ENCODE data around the gene SPDYC.
A peak's percentile ranks its signal among the peaks of the same experiment; 100 is the strongest.

Gene SPDYC

GRCh38 chr11:65170058-65170534 is at the start of gene SPDYC:
TSS of gene SPDYC (plus strand) at chr11:65170233. CDS start at chr11:65171358, 1,125 bp downstream.
- DNase-seq (ENCODE audit: low read depth), result no peak

- no peak for DNase-seq (ENCODE audit: low read depth)
Measured at GRCh38 chr11:65120831-65121230, 49.2 kb upstream of the SPDYC start.

- DNase-seq (ENCODE audit: low read depth), result no peak
Measured at GRCh38 chr11:65121447-65121864, 48.6 kb upstream of the SPDYC start.

- DNase-seq (ENCODE audit: low read depth), result peak; percentile 98
Measured at GRCh38 chr11:65121865-65122696, 48.0 kb upstream of the SPDYC start, which contains the start of the genes FAU and MRPL49. TSS of gene FAU (minus strand) at chr11:65122134. CDS start at chr11:65121813, 321 bp downstream. TSS of gene MRPL49 (plus strand) at chr11:65122321. CDS start at chr11:65122347, 26 bp downstream.

DNA sequence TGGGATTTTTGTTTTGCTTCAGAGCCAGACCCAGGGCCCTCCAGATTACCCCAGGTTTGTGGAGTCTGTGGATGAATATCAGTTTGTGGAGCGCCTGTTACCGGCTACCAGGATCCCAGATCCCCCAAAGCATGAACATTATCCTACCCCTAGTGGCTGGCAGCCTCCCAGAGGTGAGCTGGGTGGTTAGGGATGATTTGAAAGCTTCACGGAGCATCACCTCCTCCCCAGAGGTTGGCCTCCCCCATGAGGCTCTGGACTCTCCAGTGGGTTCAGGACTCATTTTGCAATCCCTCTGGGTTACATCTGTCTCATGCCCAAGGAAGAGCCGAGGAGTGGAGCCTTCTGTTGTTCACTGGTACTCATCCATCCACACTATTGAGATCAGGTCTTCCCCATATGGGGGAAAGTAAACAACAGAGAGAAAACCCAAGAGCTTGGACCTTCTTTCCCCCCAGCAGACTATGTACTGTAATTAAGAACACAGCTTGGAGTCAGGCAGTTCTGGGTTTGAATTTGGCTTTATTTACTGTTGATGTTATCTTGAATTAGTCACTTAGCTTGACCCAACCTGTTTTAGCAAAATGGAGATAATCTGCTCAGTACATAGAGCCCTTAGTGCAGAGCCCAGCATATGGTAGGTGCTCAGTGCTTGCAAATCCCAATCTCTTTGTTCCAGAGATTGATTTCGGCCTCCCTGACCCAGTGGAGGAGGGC is 45.4 kb upstream of the SPDYC start:
- no peak for DNase-seq (ENCODE audit: low read depth)

DNA sequence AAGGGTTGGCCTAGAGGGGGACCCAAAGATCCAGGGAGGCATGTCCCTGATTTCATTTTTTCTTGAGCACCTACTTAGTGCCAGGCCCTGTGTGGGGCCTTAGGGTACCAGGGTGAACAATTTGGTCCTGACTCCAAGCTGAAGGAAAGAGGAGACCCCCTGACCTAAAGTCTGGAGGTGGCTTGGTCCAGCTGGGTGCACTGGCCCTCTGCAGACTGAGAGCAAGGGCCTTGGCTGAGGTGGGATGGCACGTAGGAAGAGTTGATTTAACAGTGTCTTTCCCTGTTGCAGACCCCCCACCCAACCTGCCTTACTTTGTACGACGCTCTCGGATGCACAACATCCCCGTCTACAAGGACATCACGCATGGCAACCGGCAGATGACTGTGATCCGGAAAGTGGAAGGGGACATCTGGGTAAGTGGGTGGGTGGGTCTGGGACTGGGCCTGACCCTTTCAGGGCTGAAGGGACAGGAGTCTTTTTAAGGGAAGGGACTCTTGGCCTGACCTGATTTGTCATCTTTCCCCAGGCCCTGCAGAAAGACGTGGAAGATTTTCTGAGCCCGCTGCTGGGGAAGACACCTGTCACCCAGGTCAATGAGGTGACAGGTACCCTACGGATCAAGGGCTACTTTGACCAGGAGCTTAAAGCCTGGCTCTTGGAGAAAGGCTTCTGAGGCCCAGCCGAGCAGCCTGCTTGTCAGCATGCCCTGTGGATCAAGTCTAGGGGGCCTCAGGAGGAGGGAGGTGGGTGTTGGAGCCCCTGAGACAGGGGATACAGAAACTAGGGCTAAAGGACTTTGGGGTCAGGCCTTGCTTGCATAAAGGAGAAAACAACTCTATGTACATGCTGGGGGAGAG is 44.6 kb upstream of the SPDYC start:
- DNase-seq (ENCODE audit: low read depth), result no peak

GRCh38 chr11:65126624-65127274 is 43.3 kb upstream of the SPDYC start:
- no peak for DNase-seq (ENCODE audit: low read depth)

DNA sequence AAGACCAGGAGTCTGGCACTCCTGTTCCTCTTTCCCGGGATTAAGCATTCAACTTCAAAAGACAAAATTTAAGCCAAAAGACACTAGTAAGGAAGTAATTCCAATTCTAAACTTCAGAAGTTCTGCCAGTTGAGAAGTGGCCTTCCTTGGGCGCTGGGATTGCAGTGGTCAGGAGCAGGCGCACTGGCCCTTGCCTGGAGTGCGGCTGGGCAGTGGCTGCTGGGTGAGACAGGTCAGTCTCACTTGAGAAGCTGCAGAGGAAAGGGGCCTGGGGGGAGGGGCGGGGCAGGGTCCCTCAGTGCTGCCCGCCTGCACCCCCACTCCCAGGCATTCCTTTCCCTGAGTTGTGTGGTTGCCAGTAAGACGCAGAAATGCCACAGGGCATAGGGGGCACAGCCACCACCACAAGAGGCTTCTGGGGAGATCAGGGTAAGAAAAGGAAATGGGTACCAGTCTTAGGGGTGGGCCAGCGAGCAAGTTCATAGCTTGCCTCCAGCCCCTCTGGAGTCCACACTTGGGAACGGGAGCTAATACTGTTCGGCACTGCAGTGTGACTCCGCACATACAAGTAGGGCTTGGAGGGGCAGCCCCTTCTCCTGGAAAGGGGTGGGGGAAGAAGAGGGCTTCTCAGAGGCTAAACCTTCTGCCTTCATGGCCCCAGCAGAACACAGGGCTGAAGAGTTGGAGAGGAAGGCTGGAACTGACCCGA is 42.4 kb upstream of the SPDYC start:
- no peak for DNase-seq (ENCODE audit: low read depth)

DNA sequence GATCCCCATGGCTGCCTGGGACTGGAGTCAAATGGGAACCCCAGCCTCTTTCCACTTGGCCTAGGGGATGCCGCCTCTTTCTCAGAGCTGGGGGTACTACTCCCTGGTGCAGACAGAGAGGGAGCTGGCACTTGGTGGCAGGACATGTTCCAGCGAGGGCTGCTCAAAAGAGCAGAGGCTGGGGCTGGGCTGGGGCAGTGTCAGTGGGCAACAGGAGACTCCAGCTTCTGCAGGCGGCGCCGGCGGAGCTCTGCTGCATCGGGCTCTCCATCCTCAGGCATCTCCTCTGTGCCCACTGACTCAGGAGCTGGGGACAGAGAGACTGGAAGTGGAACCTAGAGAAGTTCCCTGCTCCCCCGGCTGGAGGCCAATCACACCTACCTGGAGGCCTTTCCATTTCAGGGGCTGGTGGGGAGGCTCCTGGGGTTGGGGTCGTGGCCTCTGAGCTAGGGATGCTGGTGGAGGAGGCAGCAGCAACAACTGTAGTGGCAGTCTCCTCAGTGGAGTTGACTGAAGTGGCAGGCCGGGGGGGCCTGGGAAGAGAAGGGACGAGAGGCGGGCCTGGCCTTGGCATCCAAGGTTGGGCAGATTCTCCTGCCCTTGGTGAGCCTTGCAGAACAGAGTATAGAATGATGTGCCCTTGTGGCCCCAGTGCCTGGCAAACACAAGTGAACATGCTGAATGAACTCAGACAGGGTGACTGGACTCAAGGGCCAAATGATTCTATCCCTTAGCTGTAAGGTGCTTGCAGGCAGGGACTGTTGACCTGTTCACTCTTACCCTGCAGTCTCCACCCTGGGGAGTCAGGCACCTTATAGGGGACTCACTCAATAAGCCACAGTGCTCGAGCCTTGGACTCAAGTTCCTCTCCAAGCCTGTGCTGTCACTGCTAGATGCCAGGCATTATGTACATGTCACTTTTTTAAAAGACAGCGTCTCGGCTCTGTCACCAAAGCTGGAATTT is 41.6 kb upstream of the SPDYC start:
- no peak for DNase-seq (ENCODE audit: low read depth)

DNA sequence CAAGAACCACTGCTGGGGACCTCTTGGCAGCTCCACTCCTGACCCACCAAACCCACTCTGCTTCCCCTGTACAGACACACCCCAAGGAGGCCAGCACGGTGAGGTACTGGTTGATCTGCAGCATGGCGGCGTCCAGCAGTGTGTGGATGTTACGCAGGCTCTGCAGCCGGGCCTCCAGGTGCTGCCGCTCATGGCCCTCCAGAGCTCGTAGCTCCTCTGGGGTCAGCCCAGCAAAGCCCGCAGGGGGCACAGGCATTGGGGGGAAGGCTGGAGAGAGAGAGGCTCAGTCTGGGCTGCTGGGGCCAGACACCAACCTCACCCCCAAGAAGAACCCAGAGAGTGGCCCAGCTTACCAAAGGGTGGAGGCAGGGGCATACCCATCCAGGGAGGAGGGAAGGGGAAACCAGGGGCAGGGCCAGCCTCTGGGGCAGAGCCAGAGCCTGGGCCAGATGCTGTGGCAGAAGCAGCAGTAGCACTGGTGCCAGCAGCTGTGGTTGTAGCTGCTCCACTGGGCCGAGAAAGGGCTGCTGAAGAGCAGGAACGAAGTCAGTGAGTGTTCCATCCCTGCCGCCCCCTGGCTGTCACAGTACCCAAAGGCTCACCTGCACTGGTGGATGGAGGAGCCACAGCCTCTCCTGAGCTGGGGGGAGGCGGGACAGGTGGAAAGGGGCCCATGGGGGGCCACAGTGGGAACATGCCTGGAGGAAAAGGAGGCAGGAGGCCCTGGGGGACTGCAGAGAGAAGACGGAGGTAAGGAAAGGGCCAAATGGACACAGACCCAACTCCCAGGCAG is 40.2 kb upstream of the SPDYC start:
- no peak for DNase-seq (ENCODE audit: low read depth)

- DNase-seq (ENCODE audit: low read depth), result no peak
Measured at GRCh38 chr11:65130631-65131416, 39.2 kb upstream of the SPDYC start.

DNA sequence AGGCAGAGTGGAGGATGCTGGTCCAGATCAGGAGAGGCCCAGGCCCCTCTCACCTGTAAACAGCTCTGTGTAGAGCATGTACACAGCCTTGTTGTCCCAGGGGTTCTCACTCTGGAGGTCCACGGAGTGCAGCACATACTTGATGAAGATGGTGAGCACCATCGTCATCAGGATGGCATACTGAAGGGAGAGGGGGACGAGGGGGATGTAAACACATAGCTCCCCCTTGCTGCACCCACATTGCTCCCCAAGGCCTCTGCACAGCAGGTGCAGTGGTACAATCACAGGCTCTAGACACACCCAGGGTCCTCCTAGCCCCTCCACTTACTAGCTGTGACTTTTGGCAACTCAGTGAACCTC is 38.6 kb upstream of the SPDYC start:
- no peak for DNase-seq (ENCODE audit: low read depth)

DNA sequence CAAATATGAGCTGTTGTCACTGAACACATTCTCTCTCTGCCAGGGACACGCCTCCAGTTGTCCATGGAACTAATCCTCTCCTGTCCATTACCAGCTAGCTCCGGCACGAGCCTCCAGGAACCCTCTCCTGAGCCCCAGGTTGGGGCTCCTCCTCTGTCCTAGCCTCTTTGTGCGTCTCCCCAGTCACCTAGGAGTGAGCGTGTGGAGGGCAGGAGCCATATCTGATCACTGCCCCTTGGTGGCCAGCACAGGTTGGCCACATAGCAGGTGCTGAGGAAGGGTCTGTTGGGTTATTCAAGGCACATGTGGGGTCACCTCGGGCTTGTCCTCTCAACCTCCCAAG is 38.2 kb upstream of the SPDYC start:
- no peak for DNase-seq (ENCODE audit: low read depth)

GRCh38 chr11:65132238-65132987 is 37.6 kb upstream of the SPDYC start:
- no peak for DNase-seq (ENCODE audit: low read depth)

GRCh38 chr11:65132988-65133700 is 36.9 kb upstream of the SPDYC start:
- peak; percentile 60 for DNase-seq (ENCODE audit: low read depth)

DNA sequence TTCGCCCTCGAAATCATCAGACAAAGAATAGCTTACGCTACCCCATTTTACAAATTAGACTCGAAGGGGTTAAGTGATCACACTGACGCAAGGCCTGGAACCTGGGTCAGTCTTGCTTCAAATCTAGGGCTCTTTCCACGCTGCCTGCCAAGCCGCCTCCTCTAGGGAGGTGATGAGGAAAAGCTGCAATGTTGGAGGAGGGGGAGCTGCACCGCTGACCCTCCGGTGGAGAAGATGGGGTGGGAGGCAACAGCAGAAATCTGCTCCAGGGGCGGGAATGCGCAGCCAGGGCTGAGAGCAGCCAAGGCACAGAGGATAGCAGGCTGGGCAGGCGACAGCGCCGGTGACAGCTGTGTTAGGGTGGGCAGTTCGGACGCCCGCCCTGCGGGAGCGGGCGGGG is 36.3 kb upstream of the SPDYC start:
- DNase-seq (ENCODE audit: low read depth), result no peak

Data from activated T-cell treated with anti-CD3 and anti-CD28 coated beads for 48 hours (primary cell).